GM06990 (cell line): ENCODE results near the gene EEF2K.

Experiments used
- DNase-seq: peaks from one replicate; pipeline ENCODE4 v3.0.0-alpha.2; 2011; ENCODE audit not compliant: insufficient read length; ENCODE audit errors: extremely low read depth
- H3K27me3 ChIP-seq: replicated peaks from 2 replicates; pipeline ENCODE4 v1.6.0; 2011; ENCODE audit warnings: low read length; ENCODE audit not compliant: control insufficient read depth, insufficient read depth
- H3K36me3 ChIP-seq: 2 replicates; pipeline ENCODE4 v1.5.1; 2011; ENCODE audit warnings: low read length; ENCODE audit not compliant: control insufficient read depth, insufficient read depth
- H3K4me3 ChIP-seq: replicated peaks from 2 replicates; pipeline ENCODE4 v1.5.1; 2011; ENCODE audit warnings: low read depth, mild to moderate bottlenecking, control low read depth, low read length
- CTCF ChIP-seq: IDR thresholded peaks from 2 replicates; pipeline ENCODE4 v1.5.1; 2011; ENCODE audit warnings: low read length, control low read depth, mild to moderate bottlenecking, inconsistent platforms; ENCODE audit not compliant: insufficient read depth, poor library complexity, severe bottlenecking

The EEF2K gene

GRCh38 chr16:22206013-22206841, at the start of gene EEF2K:
TSS of gene EEF2K (plus strand) at chr16:22206278. CDS start at chr16:22225730, 19,452 bp downstream.
- peaks cover 1% of the 10 kb centered on the region; the same call in 1 of the 2 replicates for H3K36me3 ChIP-seq
- DNase-seq, result peak; percentile 93
- H3K4me3 ChIP-seq, result peak within 1 kb of the TSS; percentile 89
- H3K27me3 ChIP-seq, result no peaks in the 10 kb centered on the region
- peak; percentile 78 for TF ChIP-seq CTCF

- no peaks in the 10 kb centered on the region for H3K36me3 ChIP-seq
- DNase-seq, result no peak
- no peaks in the 10 kb centered on the region; the same call in 1 of the 2 replicates for H3K27me3 ChIP-seq
- no peak overlapping the region for H3K4me3 ChIP-seq
- no peak for TF ChIP-seq CTCF
These were observed 44.7 kb upstream of the EEF2K start for GRCh38 chr16:22161401-22161800.

GRCh38 chr16:22161999-22162655, 44.0 kb upstream of the EEF2K start, which contains the start of gene SDR42E2:
TSS of gene SDR42E2 (plus strand) at chr16:22162506. CDS start at chr16:22165583, 3,077 bp downstream.
- H3K27me3 ChIP-seq, result no peaks in the 10 kb centered on the region; the same call in 1 of the 2 replicates
- TF ChIP-seq CTCF, result no peak
- no peak within 1 kb of the TSS for H3K4me3 ChIP-seq
- H3K36me3 ChIP-seq, result no peaks in the 10 kb centered on the region
- DNase-seq, result no peak

- DNase-seq, result no peak
- Histone ChIP-seq H3K36me3 (no peaks in the 10 kb centered on the region), H3K4me3 (no peak overlapping the region), H3K27me3 (no peaks in the 10 kb centered on the region; the same call in 1 of the 2 replicates)
- TF ChIP-seq CTCF, result no peak
These were observed 43.4 kb upstream of the EEF2K start for GRCh38 chr16:22162656-22163009.

GRCh38 chr16:22163806-22164205, 42.3 kb upstream of the EEF2K start:
- TF ChIP-seq CTCF, result no peak
- DNase-seq, result no peak
- Histone ChIP-seq H3K27me3 (no peaks in the 10 kb centered on the region; the same call in 1 of the 2 replicates), H3K36me3 (no peaks in the 10 kb centered on the region), H3K4me3 (no peak overlapping the region)
